Hepatocyte (in vitro differentiated cells): ENCODE results near the gene GRK5. TPM values are rescaled to one million over a fixed set of nuclear protein-coding genes. Genes with fewer than 3 reads are reported as not detected.

Experiments used
- DNase-seq: peaks from one replicate; pipeline ENCODE4 v3.0.0-alpha.2; 2016; ENCODE audit warnings: low spot score
- H2AFZ ChIP-seq: fragments of 200-600 bp; sonication (generic); 2 replicates; pipeline ENCODE4 v1.6.0; 2016; ENCODE audit warnings: antibody characterized with exemption, mild to moderate bottlenecking
- H3K27ac ChIP-seq: fragments of 200-600 bp; sonication (generic); 2 replicates; pipeline ENCODE4 v1.5.1; 2016; ENCODE audit warnings: mild to moderate bottlenecking
- H3K27me3 ChIP-seq: fragments of 200-600 bp; sonication (generic); 2 replicates; pipeline ENCODE4 v1.6.1; 2016
- H3K36me3 ChIP-seq: fragments of 200-600 bp; sonication (generic); replicated peaks from 2 replicates; pipeline ENCODE4 v1.5.1; 2016; ENCODE audit warnings: low read depth; ENCODE audit not compliant: insufficient read depth
- H3K4me1 ChIP-seq: fragments of 200-600 bp; sonication (generic); 2 replicates; pipeline ENCODE4 v1.5.1; 2016; ENCODE audit warnings: mild to moderate bottlenecking, moderate library complexity; ENCODE audit not compliant: insufficient read depth
- H3K4me2 ChIP-seq: fragments of 200-600 bp; sonication (generic); 2 replicates; pipeline ENCODE4 v1.6.0; 2016
- H3K4me3 ChIP-seq: fragments of 200-600 bp; sonication (generic); 2 replicates; pipeline ENCODE4 v1.5.1; 2016; ENCODE audit warnings: mild to moderate bottlenecking
- H3K79me2 ChIP-seq: fragments of 200-600 bp; sonication (generic); 2 replicates; pipeline ENCODE4 v1.6.0; 2017; ENCODE audit warnings: mild to moderate bottlenecking
- H3K9me2 ChIP-seq: fragments of 200-600 bp; sonication (generic); replicated peaks from 2 replicates; pipeline ENCODE4 v1.6.0; 2017; ENCODE audit warnings: mild to moderate bottlenecking; ENCODE audit not compliant: insufficient read depth
- H3K9me3 ChIP-seq: fragments of 200-600 bp; sonication (generic); 2 replicates; pipeline ENCODE4 v1.5.1; 2016; ENCODE audit warnings: low read depth, mild to moderate bottlenecking
- H4K20me1 ChIP-seq: fragments of 200-600 bp; sonication (generic); 2 replicates; pipeline ENCODE4 v1.6.0; 2016; ENCODE audit warnings: mild to moderate bottlenecking; ENCODE audit not compliant: insufficient read depth, poor library complexity, severe bottlenecking
- CTCF ChIP-seq: fragments of 200-600 bp; sonication (generic); IDR thresholded peaks from 2 replicates; pipeline ENCODE4 v1.5.1; 2016; ENCODE audit warnings: antibody characterized with exemption, mild to moderate bottlenecking; ENCODE audit not compliant: poor library complexity
- EZH2 ChIP-seq: fragments of 200-600 bp; sonication (generic); IDR thresholded peaks from 2 replicates; pipeline ENCODE4 v1.6.1; 2016; ENCODE audit warnings: antibody characterized with exemption, mild to moderate bottlenecking, borderline replicate concordance
- EZH2phosphoT487 ChIP-seq: fragments of 200-600 bp; sonication (generic); IDR thresholded peaks from one replicate; pipeline ENCODE4 v1.6.1; 2018; ENCODE audit warnings: antibody characterized with exemption, mild to moderate bottlenecking, low read depth, moderate library complexity; ENCODE audit not compliant: unreplicated experiment, severe bottlenecking
- WGBS: methylation state at CpG from one replicate; pipeline ENCODE4 v1.1.6; 2016; ENCODE audit warnings: low lambda C conversion rate; ENCODE audit errors: missing lambda C conversion rate; 5-methylcytosine and 5-hydroxymethylcytosine counted together
- polyA plus RNA-seq: library from polyadenylated mRNA; unstranded; fragments of >200 nt; fragmentation: Nextera tagmentation; extraction: Ambion mirVana; gene quantifications from 2 replicates; pipeline ENCODE4 v1.2.1, GENCODE V29; 2016
- total RNA-seq: library from RNA; depleted of rRNA; stranded (reverse); fragments of >200 nt; gene quantifications from 2 replicates; pipeline ENCODE4 v1.2.3, GENCODE V29; 2014

The GRK5 gene
- total and polyA plus RNA-seq, 2 experiments from 2014 or later, result 7.6 to 19.9 TPM

DNA sequence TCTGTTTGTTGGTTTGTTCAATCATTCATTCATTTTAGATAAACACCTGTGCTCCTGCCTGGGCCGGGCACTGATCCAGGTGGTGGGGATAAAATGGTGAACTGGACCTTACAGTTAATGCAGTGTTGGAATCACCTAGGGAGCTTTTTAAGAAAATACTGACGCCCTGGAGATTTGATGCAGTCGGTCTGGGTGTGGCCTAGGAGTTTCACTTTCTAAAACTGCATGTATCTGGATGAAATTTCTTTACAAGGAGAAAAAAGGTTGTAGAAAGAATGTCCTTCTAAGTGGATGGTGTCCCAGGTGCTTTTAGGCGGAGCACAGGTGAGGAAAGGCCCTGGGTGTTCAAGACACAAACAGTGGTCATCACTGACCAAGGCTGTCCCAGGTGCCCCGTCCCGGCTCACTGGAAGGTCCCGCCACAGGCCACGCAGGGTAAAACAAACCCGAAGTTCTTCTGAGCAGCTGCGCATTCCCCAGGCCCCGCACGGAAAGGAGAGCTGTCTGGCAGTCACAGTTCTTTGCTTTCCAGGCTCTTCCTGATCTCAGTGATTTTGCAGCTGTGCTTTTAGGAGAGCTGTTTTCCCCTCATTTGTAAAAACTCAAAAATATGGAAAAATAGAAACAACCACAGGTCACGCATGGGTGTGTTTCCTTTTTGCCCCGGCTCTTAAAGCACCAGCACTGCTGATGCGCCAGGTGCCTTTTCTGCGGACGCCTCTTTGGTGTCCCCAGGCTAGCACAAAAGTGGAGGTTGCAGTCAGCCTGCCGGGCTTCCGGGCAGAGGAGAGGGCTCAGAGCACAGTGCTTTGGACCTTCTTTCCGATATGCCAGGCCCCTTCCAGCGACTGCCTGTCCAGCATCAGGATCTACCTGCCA is 161.9 kb downstream of the GRK5 start:
- Histone ChIP-seq H3K79me2 (peaks cover 16% of the 10 kb centered on the region), H3K27me3 (no peaks in the 10 kb centered on the region), H3K4me3 (no peak overlapping the region), H3K9me3 (no peaks in the 10 kb centered on the region), H3K36me3 (no peaks in the 10 kb centered on the region), H3K4me2 (no peak overlapping the region), H2AFZ (no peak overlapping the region), H3K9me2 (no peaks in the 10 kb centered on the region), H3K27ac (peak overlapping the region; percentile 80), H3K4me1 (peaks cover 28% of the 10 kb centered on the region), H4K20me1 (no peaks in the 10 kb centered on the region)
- 86% methylated on average over 21 of the region's 21 CpGs for WGBS
- TF ChIP-seq EZH2phosphoT487 (no peak), CTCF (no peak), EZH2 (no peak)
- no peak for DNase-seq

DNA sequence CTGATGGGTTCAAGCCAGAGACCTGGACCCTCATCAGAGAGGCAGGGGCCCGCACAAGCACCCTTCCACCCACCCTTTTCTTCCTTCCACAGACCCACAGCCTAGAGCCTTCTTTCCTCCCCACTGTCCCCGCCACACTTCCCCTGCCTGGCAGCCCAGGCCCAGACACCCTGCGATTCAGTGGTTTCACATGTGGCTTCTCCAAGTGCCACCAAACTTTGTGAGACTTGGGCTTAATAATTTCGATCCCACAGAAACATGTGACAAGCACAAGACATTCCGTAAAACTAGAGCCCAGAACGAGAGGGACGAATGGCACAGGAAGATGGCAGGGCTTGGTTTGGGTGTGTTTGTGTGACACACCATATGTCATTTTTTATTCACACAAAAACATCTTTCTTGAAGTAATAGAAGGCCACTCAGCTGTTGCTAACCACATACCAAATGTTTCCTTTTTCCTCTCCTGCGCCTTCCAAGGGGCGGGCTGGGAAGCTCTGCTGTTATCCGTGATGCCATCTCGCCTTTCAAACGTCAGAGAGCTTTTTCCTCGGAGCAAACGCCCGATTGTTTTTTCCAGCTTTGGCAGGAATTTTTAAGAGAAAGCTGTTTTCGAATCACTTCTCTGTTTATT is 162.9 kb downstream of the GRK5 start:
- peaks cover 16% of the 10 kb centered on the region for H3K79me2 ChIP-seq
- no peaks in the 10 kb centered on the region for H3K36me3 ChIP-seq
- DNase-seq, result peak; percentile 50
- no peaks in the 10 kb centered on the region for H4K20me1 ChIP-seq
- H3K4me3 ChIP-seq, result no peak overlapping the region
- WGBS, result 62% methylated on average over 16 of the region's 16 CpGs
- no peak for TF ChIP-seq EZH2
- TF ChIP-seq EZH2phosphoT487, result no peak
- no peak for TF ChIP-seq CTCF
- no peak overlapping the region for H2AFZ ChIP-seq
- peak overlapping the region; percentile 80 for H3K27ac ChIP-seq
- peaks cover 27% of the 10 kb centered on the region for H3K4me1 ChIP-seq
- H3K4me2 ChIP-seq, result peak overlapping the region; percentile 67
- H3K9me3 ChIP-seq, result no peaks in the 10 kb centered on the region
- H3K27me3 ChIP-seq, result no peaks in the 10 kb centered on the region
- H3K9me2 ChIP-seq, result no peaks in the 10 kb centered on the region

- Histone ChIP-seq H3K36me3 (no peaks in the 10 kb centered on the region), H3K9me2 (no peaks in the 10 kb centered on the region), H4K20me1 (no peaks in the 10 kb centered on the region), H3K27me3 (no peaks in the 10 kb centered on the region), H3K27ac (peak overlapping the region; percentile 80), H3K9me3 (no peaks in the 10 kb centered on the region), H2AFZ (no peak overlapping the region), H3K4me2 (peak overlapping the region; percentile 67), H3K4me3 (no peak overlapping the region), H3K4me1 (peaks cover 20% of the 10 kb centered on the region), H3K79me2 (peaks cover 16% of the 10 kb centered on the region)
- WGBS, result 62% methylated on average over 23 of the region's 24 CpGs
- TF ChIP-seq EZH2, result no peak
- TF ChIP-seq EZH2phosphoT487, result no peak
- no peak for TF ChIP-seq CTCF
- no peak for DNase-seq
Observed at GRCh38 chr10:119370972-119371703, 163.8 kb downstream of the GRK5 start.
